ENCODE results near the gene RYR2. TPM values are rescaled to one million over a fixed set of nuclear protein-coding genes. Genes with fewer than 3 reads are reported as not detected.

Gene RYR2
- total RNA-seq, 1 donor from 2014 or later, result 15.2 TPM

DNA sequence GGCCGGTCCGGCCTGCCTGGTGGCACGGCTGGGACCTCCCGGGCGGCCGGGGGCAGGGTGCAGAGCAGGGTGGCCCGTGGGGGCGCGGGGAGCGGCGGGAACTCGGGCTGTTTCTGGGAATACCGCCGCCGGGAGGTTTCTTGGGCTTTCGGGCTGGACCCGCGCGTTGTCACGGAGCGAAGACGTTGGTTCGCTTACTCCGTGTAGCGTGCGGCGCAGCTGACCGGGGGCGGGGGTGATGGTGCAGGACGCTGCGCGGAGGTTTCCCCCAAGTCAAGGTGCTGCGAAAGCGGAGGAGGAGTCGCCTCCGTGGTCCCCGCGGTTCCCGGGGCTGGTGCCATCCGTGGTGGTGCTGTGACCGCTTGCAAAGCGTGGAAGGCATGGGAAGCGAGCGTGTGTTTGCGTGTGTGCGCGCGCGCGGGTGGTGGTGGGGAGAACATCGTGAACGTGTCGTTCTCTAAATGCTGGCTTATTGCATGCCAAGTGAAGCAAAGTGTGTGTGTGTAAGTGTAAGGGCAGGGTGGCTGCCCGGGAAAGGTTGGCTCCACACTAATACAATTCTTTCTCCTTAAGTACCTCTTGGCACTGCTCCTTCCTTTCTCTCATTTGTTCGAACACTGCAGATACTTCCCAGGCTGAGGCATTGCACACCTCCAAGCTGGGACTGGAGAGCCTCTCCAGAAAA, 1.1 kb downstream of the RYR2 start:
- Histone ChIP-seq H3K4me1 (peaks cover 0 to 4% of the 10 kb centered on the region in 2 donors), H3K27me3 (no peaks in the 10 kb centered on the region), H3K27ac (peak overlapping the region; percentile 68 to 88), H3K9me3 (no peaks in the 10 kb centered on the region), H3K36me3 (no peaks in the 10 kb centered on the region), H3K4me3 (peak overlapping the region; percentile 73 to 90)
- DNase-seq (ENCODE audit: low spot score in 2 of 2), result no peak
- TF ChIP-seq, protein P1, sequence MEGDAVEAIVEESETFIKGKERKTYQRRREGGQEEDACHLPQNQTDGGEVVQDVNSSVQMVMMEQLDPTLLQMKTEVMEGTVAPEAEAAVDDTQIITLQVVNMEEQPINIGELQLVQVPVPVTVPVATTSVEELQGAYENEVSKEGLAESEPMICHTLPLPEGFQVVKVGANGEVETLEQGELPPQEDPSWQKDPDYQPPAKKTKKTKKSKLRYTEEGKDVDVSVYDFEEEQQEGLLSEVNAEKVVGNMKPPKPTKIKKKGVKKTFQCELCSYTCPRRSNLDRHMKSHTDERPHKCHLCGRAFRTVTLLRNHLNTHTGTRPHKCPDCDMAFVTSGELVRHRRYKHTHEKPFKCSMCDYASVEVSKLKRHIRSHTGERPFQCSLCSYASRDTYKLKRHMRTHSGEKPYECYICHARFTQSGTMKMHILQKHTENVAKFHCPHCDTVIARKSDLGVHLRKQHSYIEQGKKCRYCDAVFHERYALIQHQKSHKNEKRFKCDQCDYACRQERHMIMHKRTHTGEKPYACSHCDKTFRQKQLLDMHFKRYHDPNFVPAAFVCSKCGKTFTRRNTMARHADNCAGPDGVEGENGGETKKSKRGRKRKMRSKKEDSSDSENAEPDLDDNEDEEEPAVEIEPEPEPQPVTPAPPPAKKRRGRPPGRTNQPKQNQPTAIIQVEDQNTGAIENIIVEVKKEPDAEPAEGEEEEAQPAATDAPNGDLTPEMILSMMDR (IDR thresholded peaks at IDR 0.05), result no peak
- intact Hi-C loops (cut with DNase I), result loop anchor here (1.0 to 10.0 kb wide), 2 partner anchors 148 to 343 kb away; no protein-coding TSS in a partner anchor

GRCh38 chr1:237043846-237044636, 2.1 kb downstream of the RYR2 start:
- Histone ChIP-seq H3K9me3 (no peaks in the 10 kb centered on the region), H3K4me1 (peaks cover 0 to 4% of the 10 kb centered on the region in 2 donors), H3K4me3 (peak overlapping the region; percentile 73 to 90), H3K36me3 (no peaks in the 10 kb centered on the region), H3K27me3 (no peaks in the 10 kb centered on the region), H3K27ac (no peak overlapping the region)
- TF ChIP-seq, protein P1 (IDR thresholded peaks at IDR 0.05), result no peak
- no peak for DNase-seq (ENCODE audit: low spot score in 2 of 2)
- intact Hi-C loops (cut with DNase I), result loop anchor here (2.0 to 10.0 kb wide), 2 partner anchors 63 to 149 kb away; no protein-coding TSS in a partner anchor

GRCh38 chr1:237045278-237046016, 3.5 kb downstream of the RYR2 start:
- peak overlapping the region in 1 of 2 donors; percentile 1 for H3K4me3 ChIP-seq
- H3K36me3 ChIP-seq, result no peaks in the 10 kb centered on the region
- no peak for DNase-seq (ENCODE audit: low spot score in 2 of 2)
- intact Hi-C loops (cut with DNase I), result loop anchor here (2.0 to 10.0 kb wide), 2 partner anchors 65 to 151 kb away; no protein-coding TSS in a partner anchor
- TF ChIP-seq, protein P1 (IDR thresholded peaks at IDR 0.05), result no peak
- no peak overlapping the region for H3K27ac ChIP-seq
- H3K27me3 ChIP-seq, result no peaks in the 10 kb centered on the region
- no peaks in the 10 kb centered on the region for H3K9me3 ChIP-seq
- peaks cover 0 to 4% of the 10 kb centered on the region in 2 donors for H3K4me1 ChIP-seq

- Histone ChIP-seq H3K36me3 (no peaks in the 10 kb centered on the region), H3K27ac (no peak overlapping the region), H3K9me3 (no peaks in the 10 kb centered on the region), H3K4me1 (peaks cover 0 to 4% of the 10 kb centered on the region in 2 donors), H3K27me3 (no peaks in the 10 kb centered on the region), H3K4me3 (no peak overlapping the region)
- TF ChIP-seq, protein P1 (IDR thresholded peaks at IDR 0.05), result no peak
- no peak for DNase-seq (ENCODE audit: low spot score in 2 of 2)
- intact Hi-C loops (cut with DNase I), result loop anchor here (10.0 kb wide), 1 partner anchor 154 kb away; no protein-coding TSS in a partner anchor
These were observed 6.8 kb downstream of the RYR2 start for GRCh38 chr1:237048803-237049202.

DNA sequence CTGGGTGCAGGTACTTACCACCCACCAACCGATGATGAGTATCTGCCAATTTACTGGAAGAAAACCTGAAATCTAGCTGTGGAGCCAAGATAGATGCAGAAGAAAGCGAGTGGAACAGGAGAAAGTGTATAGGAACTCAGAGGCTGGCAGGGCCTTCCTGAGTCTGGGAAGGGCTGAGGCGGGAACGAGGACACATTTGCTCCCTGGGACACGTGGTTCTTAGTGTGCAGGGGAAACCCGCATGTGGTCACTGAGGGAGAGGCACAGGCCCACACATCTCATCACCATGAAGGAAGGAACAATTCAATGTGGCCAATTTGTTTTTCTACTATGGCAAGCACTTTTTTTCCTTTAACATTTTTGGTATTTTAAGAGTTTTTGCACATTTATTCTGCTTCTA, 8.2 kb downstream of the RYR2 start:
- peaks cover 0 to 4% of the 10 kb centered on the region in 2 donors for H3K4me1 ChIP-seq
- H3K27me3 ChIP-seq, result no peaks in the 10 kb centered on the region
- intact Hi-C loops (cut with DNase I), result no loop called here
- H3K27ac ChIP-seq, result no peak overlapping the region
- DNase-seq (ENCODE audit: low spot score in 2 of 2), result no peak
- TF ChIP-seq, protein P1 (IDR thresholded peaks at IDR 0.05), result no peak
- no peaks in the 10 kb centered on the region for H3K36me3 ChIP-seq
- H3K4me3 ChIP-seq, result no peak overlapping the region
- H3K9me3 ChIP-seq, result no peaks in the 10 kb centered on the region
